NB4 (cell line): ENCODE measurements around the gene CHRNA5.

ENCODE experiments used
- CTCF ChIP-seq: IDR thresholded peaks from one replicate; pipeline ENCODE4 v1.5.1; 2012; ENCODE audit warnings: low read depth, low read length
- MAX ChIP-seq: IDR thresholded peaks from 2 replicates; pipeline ENCODE4 v1.6.1; 2011; ENCODE audit warnings: low read depth, low read length
- POLR2A ChIP-seq: IDR thresholded peaks from 2 replicates; pipeline ENCODE4 v1.6.1; 2011; ENCODE audit warnings: mild to moderate bottlenecking; ENCODE audit not compliant: insufficient read length; ENCODE audit errors: extremely low read depth

- TF ChIP-seq CTCF (no peak), POLR2A (no peak), MAX (no peak)
These were observed 3.8 kb upstream of the CHRNA5 start for GRCh38 chr15:78561490-78561889.
